GM18951 (cell line): ENCODE measurements around the gene YKT6.
A peak's percentile ranks its signal among the peaks of the same experiment; 100 is the strongest.

Source experiments
- POLR2A ChIP-seq: IDR thresholded peaks from 4 replicates; pipeline ENCODE4 v1.6.1; 2011; ENCODE audit warnings: mild to moderate bottlenecking; ENCODE audit not compliant: insufficient read length, insufficient read depth; ENCODE audit errors: extremely low read depth
- in situ Hi-C: fragments of 300-500 bp; cut with MboI; formaldehyde crosslinking; loops from one replicate; pipeline ENCODE4 v1.12.0; 2022; ENCODE audit warnings: low sequenced_read_pairs, mixed read lengths, inconsistent platforms; ENCODE audit not compliant: unreplicated experiment

The YKT6 gene

GRCh38 chr7:44200699-44201461 lies at the start of gene YKT6:
YKT6 (plus strand) TSS chr7:44200978; CDS start chr7:44201136, 158 bp downstream.
- TF ChIP-seq POLR2A: peak; percentile 92
- in situ Hi-C loops: no loop called here

- in situ Hi-C loops: no loop called here
Measured at GRCh38 chr7:44151956-44152355, 48.8 kb upstream of the YKT6 start.

GRCh38 chr7:44152971-44153947 lies 47.5 kb upstream of the YKT6 start:
- no peak for TF ChIP-seq POLR2A
- in situ Hi-C loops: no loop called here

More at GRCh38 chr7:44151956-44152355, 48.8 kb upstream of the YKT6 start:
- no peak for TF ChIP-seq POLR2A

DNA sequence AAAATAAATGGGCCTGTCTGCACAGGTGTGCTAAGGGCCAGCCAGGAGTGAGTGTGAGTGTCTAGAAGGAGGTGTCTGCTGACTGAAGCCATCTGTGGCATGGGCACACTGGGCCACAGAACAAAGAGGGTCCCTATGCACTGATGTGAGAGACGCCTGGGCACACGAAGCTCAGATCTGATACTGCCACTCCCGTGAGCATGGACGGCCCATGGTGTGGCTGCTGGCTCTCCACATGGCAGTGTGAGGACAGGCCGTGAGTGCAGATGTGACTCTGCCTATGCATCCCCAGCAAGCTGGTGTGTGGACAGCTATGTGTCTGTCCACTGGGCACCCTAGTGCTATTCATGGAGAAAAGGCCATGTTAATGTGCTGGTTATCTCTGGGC lies 46.8 kb upstream of the YKT6 start:
- in situ Hi-C loops: no loop called here
- no peak for TF ChIP-seq POLR2A

DNA sequence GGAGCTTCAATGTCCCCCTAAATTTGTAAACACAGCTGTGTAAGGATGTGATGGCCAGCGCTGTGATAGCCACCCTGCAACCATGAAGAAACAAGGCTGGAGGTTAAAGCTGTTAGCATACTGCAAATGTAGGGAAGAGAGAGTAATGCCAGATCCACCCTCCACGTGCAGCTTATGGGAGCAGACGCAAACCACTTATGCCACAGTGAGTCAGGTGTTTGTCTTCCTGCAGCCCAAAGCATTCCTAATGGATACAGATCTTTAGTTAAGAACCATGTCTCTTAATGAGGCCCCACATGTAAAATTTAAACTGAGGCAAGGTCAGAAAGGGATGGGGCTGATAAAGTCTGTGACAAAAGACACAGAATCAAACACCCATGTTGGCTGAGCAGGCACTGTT lies 46.1 kb upstream of the YKT6 start:
- no peak for TF ChIP-seq POLR2A
- in situ Hi-C loops: no loop called here

DNA sequence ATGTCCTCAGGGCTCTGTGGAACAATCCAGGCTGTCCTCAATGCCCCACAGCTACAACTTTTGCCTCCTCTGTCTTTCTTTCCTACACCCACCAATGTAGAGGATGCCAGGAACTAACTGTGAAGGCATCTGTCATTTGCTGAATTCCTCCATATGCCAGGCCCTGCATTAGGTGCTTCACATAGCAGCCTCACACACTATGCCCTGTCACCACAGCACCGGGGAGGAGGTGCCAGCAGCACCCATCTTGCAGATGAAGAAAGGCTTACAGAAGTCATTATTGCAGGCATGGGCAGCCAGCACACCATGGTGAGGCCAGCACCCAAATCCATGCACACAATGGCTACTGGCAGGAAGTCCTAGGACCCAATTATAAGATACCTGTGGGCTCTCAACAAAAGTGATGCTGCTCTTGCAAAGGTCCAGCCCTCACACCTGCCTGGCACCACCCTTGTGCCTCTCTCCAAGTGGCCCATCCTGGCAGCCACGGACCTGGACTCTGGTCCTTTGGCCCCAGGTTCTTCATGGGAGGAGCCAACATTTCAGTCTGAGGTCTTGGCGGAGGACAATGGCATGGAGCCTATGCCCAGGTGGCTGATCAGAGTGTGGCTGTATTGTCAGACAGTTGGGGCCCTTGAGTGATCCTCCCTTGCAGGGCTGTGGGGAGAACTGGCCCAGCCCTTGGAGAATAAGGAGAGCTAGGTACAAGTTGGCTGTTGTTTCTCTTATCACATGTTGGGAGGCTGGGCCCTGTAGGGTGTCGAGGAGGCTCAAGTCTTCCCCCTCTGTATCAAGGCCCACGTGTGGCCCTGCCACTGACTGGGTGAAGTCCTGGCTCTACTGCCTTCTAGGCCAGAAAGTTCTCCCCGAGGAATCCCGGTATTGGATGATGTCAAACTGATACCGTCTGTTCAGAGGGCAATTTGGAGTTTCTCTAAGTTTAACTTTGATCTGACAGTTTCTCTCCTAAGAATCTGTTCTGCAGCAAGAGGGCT lies 45.3 kb upstream of the YKT6 start:
- in situ Hi-C loops: no loop called here
- TF ChIP-seq POLR2A: no peak

GRCh38 chr7:44156453-44157010 lies 44.2 kb upstream of the YKT6 start:
- no peak for TF ChIP-seq POLR2A
- in situ Hi-C loops: no loop called here

DNA sequence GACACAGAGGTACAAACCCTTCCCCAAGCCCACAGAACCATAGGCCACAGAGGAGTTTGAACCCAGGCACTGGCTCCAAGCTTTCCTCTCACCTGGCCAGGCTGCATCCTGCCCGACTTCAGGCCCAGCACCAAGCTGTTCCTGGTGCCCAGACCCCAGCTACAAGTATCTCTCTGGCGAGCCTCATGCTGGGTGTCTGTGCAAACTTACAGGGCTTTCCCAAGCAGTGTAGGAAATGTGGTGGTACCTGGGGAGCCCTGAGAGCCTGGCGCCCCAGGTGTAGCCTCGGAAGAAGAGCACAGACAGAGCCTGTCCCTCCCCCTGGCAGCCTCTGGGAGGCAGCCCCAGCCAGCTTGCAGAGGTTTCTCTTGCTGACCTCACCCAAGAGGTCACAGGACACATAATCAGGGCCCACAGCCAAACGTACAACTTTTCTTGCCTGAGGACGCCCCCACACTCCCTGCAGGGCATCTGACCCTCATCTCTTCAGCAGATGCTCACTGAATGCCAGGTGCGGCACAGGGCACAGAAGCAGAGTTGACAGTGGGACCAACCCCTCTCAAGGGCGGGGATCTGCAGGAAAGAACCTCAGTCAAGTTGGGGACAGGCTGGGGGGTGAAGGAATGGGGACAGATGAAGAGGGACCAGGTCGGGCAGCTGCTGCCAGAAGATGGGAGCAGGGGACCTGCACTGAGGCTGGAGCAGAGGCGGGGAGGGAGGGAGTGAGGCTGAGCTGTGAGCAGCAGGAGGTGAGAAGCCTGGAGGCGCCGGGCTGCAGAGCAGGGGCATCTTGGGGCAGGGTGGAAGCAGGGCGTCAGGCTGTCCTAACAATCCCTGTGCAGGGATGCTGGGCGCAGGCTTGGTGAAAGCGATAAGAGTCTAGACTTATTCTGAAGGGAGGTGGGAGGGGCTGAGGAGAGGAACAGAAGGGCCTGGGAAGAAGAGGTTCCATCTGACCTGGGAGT lies 43.4 kb upstream of the YKT6 start:
- TF ChIP-seq POLR2A: no peak
- in situ Hi-C loops: no loop called here

DNA sequence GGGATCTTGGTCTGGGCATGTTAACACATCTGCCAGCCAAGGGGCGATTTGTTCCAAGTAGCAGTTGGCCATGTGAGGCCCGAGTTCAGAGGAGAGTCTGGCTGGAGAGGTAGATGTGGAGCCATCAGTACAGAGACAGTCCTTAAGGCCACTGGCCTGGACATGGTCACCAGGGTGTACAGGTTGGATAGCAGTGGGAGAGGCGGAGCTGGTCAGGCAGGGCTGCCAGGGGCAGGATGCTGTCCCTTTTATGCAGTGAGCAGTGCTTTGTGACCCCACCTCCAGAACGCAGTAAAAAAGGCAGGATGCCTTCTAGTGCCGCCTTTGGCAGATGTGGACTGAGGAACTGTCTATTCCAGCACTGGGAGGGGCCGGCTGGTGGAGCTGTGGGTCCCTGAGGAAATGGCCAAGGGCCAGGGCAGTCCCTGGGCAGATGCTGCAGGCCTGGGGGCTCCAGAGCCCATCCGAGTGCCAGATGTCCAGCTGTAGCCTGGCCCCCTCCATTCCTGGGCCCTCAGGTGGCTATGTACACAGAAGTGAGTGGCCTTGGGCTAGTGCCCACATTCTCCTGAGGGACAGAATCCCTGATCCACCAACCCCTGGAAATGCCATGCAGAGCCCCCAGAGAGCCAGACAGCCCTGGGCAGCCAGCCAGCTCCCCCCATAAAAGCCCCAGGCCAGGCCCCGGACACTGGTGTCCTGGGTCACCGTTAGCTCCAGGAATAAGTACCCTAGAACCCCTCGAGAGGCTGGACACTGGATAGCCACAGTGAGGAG lies 42.5 kb upstream of the YKT6 start:
- in situ Hi-C loops: no loop called here
- no peak for TF ChIP-seq POLR2A

- in situ Hi-C loops: no loop called here
- no peak for TF ChIP-seq POLR2A
Measured at GRCh38 chr7:44158873-44159631, 41.7 kb upstream of the YKT6 start.
